SW 1271 (cell line): Measurements from ENCODE around the gene RGMA.
"Not testable (repeated sequence)": the region's sequence is repeated elsewhere in the genome, so short reads cannot be mapped to it uniquely, and the experiment has no call there.

Experiments
- DNase-seq, 2 experiments: peaks; one replicate each; lab custom pipeline; 2025; lab: John Stamatoyannopoulos, UW

RGMA gene

GRCh38 chr15:93034512-93034911, 54.5 kb downstream of the RGMA start:
- DNase-seq, result no peak

GRCh38 chr15:93033434-93034045, 55.5 kb downstream of the RGMA start:
- DNase-seq, result no peak

GRCh38 chr15:93032515-93033206, 56.4 kb downstream of the RGMA start:
- DNase-seq, result not testable (repeated sequence)

- DNase-seq, result not testable (repeated sequence)
Observed at GRCh38 chr15:93031557-93032384, 57.2 kb downstream of the RGMA start.

- no peak for DNase-seq
Observed at GRCh38 chr15:93031103-93031464, 57.9 kb downstream of the RGMA start.

- peak; percentile 33 to 63 for DNase-seq
Observed at GRCh38 chr15:93030430-93031102, 58.4 kb downstream of the RGMA start.

GRCh38 chr15:93029836-93030429, 59.1 kb downstream of the RGMA start:
- DNase-seq, result peak in 1 of 2 experiments; percentile 19

- no peak for DNase-seq
Observed at GRCh38 chr15:93029214-93029835, 59.7 kb downstream of the RGMA start.

- peak in 1 of 2 experiments; percentile 35 for DNase-seq
Observed at GRCh38 chr15:93028632-93029213, 60.3 kb downstream of the RGMA start.

GRCh38 chr15:93028111-93028631, 60.8 kb downstream of the RGMA start:
- no peak for DNase-seq

GRCh38 chr15:93027413-93027812, 61.6 kb downstream of the RGMA start:
- no peak for DNase-seq

GRCh38 chr15:93026380-93026817, 62.6 kb downstream of the RGMA start:
- no peak for DNase-seq

GRCh38 chr15:93025625-93025982, 63.4 kb downstream of the RGMA start:
- no peak for DNase-seq

GRCh38 chr15:93024716-93025624, 64.0 kb downstream of the RGMA start:
- no peak for DNase-seq

- no peak for DNase-seq
Observed at GRCh38 chr15:93024293-93024692, 64.7 kb downstream of the RGMA start.

GRCh38 chr15:93020976-93021772, 67.8 kb downstream of the RGMA start:
- DNase-seq, result no peak

- DNase-seq, result no peak
Observed at GRCh38 chr15:93019971-93020370, 69.0 kb downstream of the RGMA start.

- no peak for DNase-seq
Observed at GRCh38 chr15:93019090-93019489, 69.9 kb downstream of the RGMA start.

- DNase-seq, result peak in 1 of 2 experiments; percentile 35
Observed at GRCh38 chr15:93018574-93018973, 70.4 kb downstream of the RGMA start.
